Thoracic aorta (tissue), 2 donors: Measurements from ENCODE around the gene CEP126. TPM values are rescaled to one million over a fixed set of nuclear protein-coding genes. Genes with fewer than 3 reads are reported as not detected.

Source experiments
- ATAC-seq: fragments of 150-250 bp; one replicate; pipeline ENCODE4 v1.8.0; 2017; ENCODE audit warnings: low read depth; ENCODE audit not compliant: insufficient number of reproducible peaks, low FRiP score
- DNase-seq: peaks from one replicate; pipeline ENCODE4 v3.0.0-alpha.2; 2020; ENCODE audit warnings: low spot score
- H3K27ac ChIP-seq, 2 donors: fragments of 200-600 bp; sonication (generic); 1 replicate in 1 of 2; 2 replicates in 1 of 2; pipeline ENCODE4 v1.5.1; 2016; ENCODE audit warnings: mild to moderate bottlenecking in 2 of 2, moderate library complexity in 2 of 2
- H3K27me3 ChIP-seq: fragments of 200-600 bp; sonication (generic); replicated peaks from 2 replicates; pipeline ENCODE4 v1.6.0; 2016; ENCODE audit warnings: mild to moderate bottlenecking; ENCODE audit not compliant: insufficient read depth
- H3K36me3 ChIP-seq: fragments of 200-600 bp; sonication (generic); one replicate; pipeline ENCODE4 v1.5.1; 2016
- H3K4me1 ChIP-seq, 2 donors: fragments of 200-600 bp; sonication (generic); 1 replicate in 1 of 2; 2 replicates in 1 of 2; pipeline versions ENCODE4 v1.5.1 to v1.6.0; 2016; ENCODE audit warnings: low read depth in 2 of 2, mild to moderate bottlenecking in 1 of 2; ENCODE audit not compliant: control insufficient read depth in 1 of 2
- H3K4me3 ChIP-seq: fragments of 200-600 bp; sonication (generic); 2 replicates; pipeline ENCODE4 v1.5.1; 2016; ENCODE audit warnings: mild to moderate bottlenecking
- H3K9me3 ChIP-seq: fragments of 200-600 bp; sonication (generic); 2 replicates; pipeline ENCODE4 v1.5.1; 2016
- total RNA-seq, 2 donors: library from RNA; depleted of rRNA; stranded (reverse); fragments of >200 nt; gene quantifications; one replicate each; pipeline versions ENCODE4 v1.1.0 to v1.2.3, GENCODE V29; 2016
- TF ChIP-seq, protein P1 (sequence below): fragments of 200-600 bp; sonication (generic); IDR thresholded peaks from one replicate; pipeline ENCODE4 v1.5.1; 2019; ENCODE audit warnings: antibody characterized with exemption

CEP126 gene
- total RNA-seq, 2 donors from 2014 or later: 11.3 to 13.0 TPM

DNA sequence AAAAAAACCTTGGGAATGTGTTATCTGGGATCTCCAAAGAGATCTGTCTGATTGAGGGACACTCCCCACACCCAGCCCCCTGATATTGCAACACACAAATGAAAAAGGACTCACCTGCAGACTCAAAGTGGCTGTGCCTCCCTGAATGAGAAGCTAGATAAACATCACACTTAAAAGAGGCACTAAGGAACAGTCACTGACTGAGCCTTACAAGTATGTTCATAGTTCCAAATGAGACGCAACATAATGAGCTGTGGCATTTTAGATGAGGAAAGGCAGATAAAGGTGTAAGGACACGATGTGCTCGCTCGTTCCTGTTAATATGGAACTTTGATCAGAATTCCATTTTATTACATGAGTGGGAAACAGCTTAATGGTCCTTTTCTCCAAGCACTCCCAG, 111.4 kb downstream of the CEP126 start:
- no peaks in the 10 kb centered on the region for H3K27me3 ChIP-seq
- H3K9me3 ChIP-seq: no peaks in the 10 kb centered on the region
- ATAC-seq: no peak
- H3K27ac ChIP-seq: no peak overlapping the region
- no peak overlapping the region for H3K4me3 ChIP-seq
- no peak for DNase-seq
- TF ChIP-seq, protein P1, sequence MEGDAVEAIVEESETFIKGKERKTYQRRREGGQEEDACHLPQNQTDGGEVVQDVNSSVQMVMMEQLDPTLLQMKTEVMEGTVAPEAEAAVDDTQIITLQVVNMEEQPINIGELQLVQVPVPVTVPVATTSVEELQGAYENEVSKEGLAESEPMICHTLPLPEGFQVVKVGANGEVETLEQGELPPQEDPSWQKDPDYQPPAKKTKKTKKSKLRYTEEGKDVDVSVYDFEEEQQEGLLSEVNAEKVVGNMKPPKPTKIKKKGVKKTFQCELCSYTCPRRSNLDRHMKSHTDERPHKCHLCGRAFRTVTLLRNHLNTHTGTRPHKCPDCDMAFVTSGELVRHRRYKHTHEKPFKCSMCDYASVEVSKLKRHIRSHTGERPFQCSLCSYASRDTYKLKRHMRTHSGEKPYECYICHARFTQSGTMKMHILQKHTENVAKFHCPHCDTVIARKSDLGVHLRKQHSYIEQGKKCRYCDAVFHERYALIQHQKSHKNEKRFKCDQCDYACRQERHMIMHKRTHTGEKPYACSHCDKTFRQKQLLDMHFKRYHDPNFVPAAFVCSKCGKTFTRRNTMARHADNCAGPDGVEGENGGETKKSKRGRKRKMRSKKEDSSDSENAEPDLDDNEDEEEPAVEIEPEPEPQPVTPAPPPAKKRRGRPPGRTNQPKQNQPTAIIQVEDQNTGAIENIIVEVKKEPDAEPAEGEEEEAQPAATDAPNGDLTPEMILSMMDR: no peak
- no peaks in the 10 kb centered on the region for H3K4me1 ChIP-seq
- no peaks in the 10 kb centered on the region for H3K36me3 ChIP-seq

DNA sequence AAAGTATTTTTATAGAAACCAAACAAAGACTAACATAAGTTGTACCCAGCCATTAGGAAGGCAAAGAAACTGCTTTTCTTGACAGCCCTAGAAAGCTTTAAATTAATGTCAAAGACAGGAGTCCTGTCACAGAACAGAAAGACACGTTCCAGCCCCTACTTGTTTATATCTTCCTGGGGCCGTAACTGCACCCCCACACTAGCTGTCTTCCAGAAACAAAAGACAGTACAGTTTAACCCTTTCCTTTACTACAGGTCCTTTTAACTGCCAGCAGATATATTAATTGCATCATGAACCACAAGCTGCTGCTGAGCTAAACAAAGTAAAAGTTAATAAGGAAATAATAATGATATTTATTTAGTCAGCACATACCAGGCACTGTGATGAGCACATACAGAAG, 112.1 kb downstream of the CEP126 start:
- no peak for DNase-seq

DNA sequence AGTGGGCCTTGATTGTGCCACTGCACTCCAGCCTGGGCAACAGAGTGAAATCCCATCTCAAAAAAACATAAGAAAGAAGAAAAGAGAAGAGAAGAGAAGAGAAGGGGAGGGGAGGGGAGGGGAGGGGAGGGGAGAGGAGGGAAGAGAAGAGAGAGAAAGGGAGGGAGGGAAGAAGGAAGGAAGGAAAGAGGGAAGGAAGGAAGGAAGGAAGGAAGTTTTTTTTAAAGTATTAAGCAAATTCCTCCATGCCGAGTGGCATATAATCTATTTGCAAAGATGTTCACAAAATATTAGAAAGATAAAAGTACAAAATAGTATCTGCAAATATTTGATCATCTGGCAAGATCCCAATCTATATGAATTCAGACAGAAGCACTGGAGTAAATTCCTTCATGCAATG, 121.9 kb downstream of the CEP126 start:
- H3K27me3 ChIP-seq: no peaks in the 10 kb centered on the region
- no peak overlapping the region for H3K27ac ChIP-seq
- ATAC-seq: no peak
- no peaks in the 10 kb centered on the region for H3K36me3 ChIP-seq
- peaks cover 3% of the 10 kb centered on the region for H3K9me3 ChIP-seq
- H3K4me3 ChIP-seq: no peak overlapping the region
- TF ChIP-seq, protein P1: no peak
- DNase-seq: no peak
- no peaks in the 10 kb centered on the region for H3K4me1 ChIP-seq

More for the DNA sequence above, 112.1 kb downstream of the CEP126 start:
- TF ChIP-seq, protein P1: no peak
- Histone ChIP-seq H3K27ac (no peak overlapping the region), H3K4me3 (no peak overlapping the region), H3K4me1 (no peaks in the 10 kb centered on the region), H3K36me3 (no peaks in the 10 kb centered on the region), H3K9me3 (no peaks in the 10 kb centered on the region), H3K27me3 (no peaks in the 10 kb centered on the region)
- ATAC-seq: no peak

DNA sequence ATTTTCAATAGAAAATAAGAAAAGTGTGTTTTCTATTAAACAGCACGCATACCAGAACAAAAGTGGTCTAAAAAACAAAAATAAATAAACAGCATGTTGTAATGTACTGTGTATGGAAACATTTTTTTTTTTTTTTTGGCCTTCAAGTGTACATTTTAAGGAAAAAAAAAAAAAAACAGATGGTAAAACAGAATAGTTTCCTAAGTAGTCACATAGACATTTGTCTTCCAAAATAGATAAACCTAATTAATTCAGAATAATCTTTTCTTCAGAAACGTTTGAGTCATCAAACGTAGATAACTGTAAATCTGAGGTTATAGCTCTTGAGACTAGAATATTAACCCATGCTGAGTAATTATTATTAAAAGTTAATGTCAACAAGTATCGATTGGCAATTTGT, 132.0 kb downstream of the CEP126 start:
- no peaks in the 10 kb centered on the region for H3K27me3 ChIP-seq
- no peaks in the 10 kb centered on the region for H3K9me3 ChIP-seq
- peaks cover 0 to 10% of the 10 kb centered on the region in 2 donors for H3K4me1 ChIP-seq
- TF ChIP-seq, protein P1: no peak
- ATAC-seq (no peak), DNase-seq (no peak)
- peak overlapping the region; percentile 71 for H3K4me3 ChIP-seq
- H3K27ac ChIP-seq: peak overlapping the region; percentile 76 to 81
- H3K36me3 ChIP-seq: no peaks in the 10 kb centered on the region

DNA sequence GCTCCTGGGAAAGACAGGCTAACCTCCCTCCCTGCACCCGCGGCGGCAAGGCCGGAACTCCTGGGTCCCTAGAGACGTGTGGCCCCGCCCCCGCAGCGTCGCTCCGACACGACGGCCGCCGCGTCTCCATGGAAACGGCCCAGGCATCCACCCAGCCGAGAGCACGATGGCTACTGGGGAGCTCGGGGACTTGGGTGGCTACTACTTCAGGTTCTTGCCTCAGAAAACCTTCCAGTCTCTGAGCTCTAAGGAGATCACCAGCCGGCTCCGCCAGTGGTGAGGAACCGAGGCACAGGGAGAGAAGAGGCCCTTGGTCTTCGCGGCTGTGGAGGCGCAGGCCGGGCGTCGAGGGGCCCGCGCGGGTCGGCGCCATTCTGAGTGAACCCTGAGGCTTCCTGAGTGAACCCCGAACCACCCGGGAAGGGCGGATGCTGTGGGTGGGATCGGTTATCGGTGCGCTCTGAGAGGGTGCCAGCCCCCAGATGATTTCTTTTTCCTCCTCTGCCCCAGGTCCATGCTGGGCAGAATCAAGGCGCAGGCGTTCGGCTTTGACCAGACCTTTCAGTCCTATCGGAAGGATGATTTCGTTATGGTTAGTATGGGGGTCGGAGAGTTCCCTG, 132.6 kb downstream of the CEP126 start, which contains the start of gene CFAP300:
TSS of gene CFAP300 (plus strand) at position 133 of the 620 bp plus-strand sequence. CDS start at position 167, 34 bp downstream.
- TF ChIP-seq, protein P1: no peak
- peak; percentile 91 for ATAC-seq
- peaks cover 0 to 10% of the 10 kb centered on the region in 2 donors for H3K4me1 ChIP-seq
- peak within 1 kb of the TSS; percentile 76 to 81 for H3K27ac ChIP-seq
- H3K36me3 ChIP-seq: no peaks in the 10 kb centered on the region
- H3K27me3 ChIP-seq: no peaks in the 10 kb centered on the region
- DNase-seq: peak; percentile 69
- H3K9me3 ChIP-seq: no peaks in the 10 kb centered on the region
- peak within 1 kb of the TSS; percentile 71 for H3K4me3 ChIP-seq

Other genes with a start within 250 kb of the CEP126 start
- gene ANGPTL5, start 1.5 kb downstream of the CEP126 start, total RNA-seq: 1 to 10 TPM in 1 of 2 donors, under 1 TPM in 1; 0.42 to 2.0 TPM
- 1 to 10 TPM; 3.3 to 4.5 TPM for gene CFAP300, start 132.4 kb downstream of the CEP126 start, total RNA-seq
- 100 to 1,000 TPM; 355 to 434 TPM for gene YAP1, start 195.4 kb downstream of the CEP126 start, total RNA-seq